T-helper 1 cell treated with Interleukin-12 subunit alpha and Interleukin-12 subunit beta and Interleukin-4 antibody, amounts not matched to agents 30 ng/mL and 1 ng/mL, for 36 hours (primary cell): ENCODE measurements around the gene TNFRSF11A. TPM values are rescaled to one million over a fixed set of nuclear protein-coding genes. Genes with fewer than 3 reads are reported as not detected.

Experiments
- total RNA-seq: library from RNA; stranded (reverse); gene quantifications from 2 replicates; pipeline ENCODE4 v1.2.3, GENCODE V29; 2022

The TNFRSF11A gene
- total RNA-seq, 1 donor from 2014 or later, result 25.8 TPM

Other genes starting within 250 kb of the TNFRSF11A start
- 28.0 and 28.3 TPM in 2 replicates for gene PIGN, start 138.3 kb upstream of the TNFRSF11A start, total RNA-seq
- 47.8 and 49.3 TPM in 2 replicates for gene RELCH, start 138.1 kb upstream of the TNFRSF11A start, total RNA-seq
- 60.7 and 63.6 TPM in 2 replicates for gene ZCCHC2, start 197.7 kb downstream of the TNFRSF11A start, total RNA-seq